SK-N-SH (cell line): Measurements from ENCODE around the gene MON1A.

Source experiments
- CTCF ChIP-seq: fragments of 200-600 bp; sonication (generic); IDR thresholded peaks from 2 replicates; pipeline ENCODE4 v1.6.1; 2017; ENCODE audit warnings: antibody characterized with exemption, mild to moderate bottlenecking, moderate library complexity
- GABPA ChIP-seq: IDR thresholded peaks from 2 replicates; pipeline ENCODE4 v1.4.0; 2012; ENCODE audit warnings: low read depth, mild to moderate bottlenecking
- GATA2 ChIP-seq: sonication (generic); formaldehyde crosslinking; IDR thresholded peaks from 2 replicates; pipeline ENCODE4 v1.5.0; 2020; ENCODE audit warnings: mild to moderate bottlenecking, missing genetic modification reagents
- POLR2AphosphoS5 ChIP-seq: IDR thresholded peaks from 2 replicates; pipeline ENCODE4 v1.6.1; 2012; ENCODE audit warnings: low read depth, low read length
- RCOR1 ChIP-seq: fragments of 150-350 bp; IDR thresholded peaks from 2 replicates; pipeline ENCODE4 v1.6.1; 2017; ENCODE audit warnings: antibody characterized with exemption, low read length
- REST ChIP-seq: IDR thresholded peaks from 2 replicates; pipeline ENCODE4 v1.6.1; 2012; ENCODE audit warnings: mild to moderate bottlenecking, low read depth, low read length, moderate library complexity
- SIN3A ChIP-seq: IDR thresholded peaks from 2 replicates; pipeline ENCODE4 v1.6.1; 2012; ENCODE audit warnings: low read depth, mild to moderate bottlenecking, low read length, moderate library complexity, borderline replicate concordance
- TCF12 ChIP-seq: IDR thresholded peaks from 2 replicates; pipeline ENCODE4 v1.4.0; 2012

GRCh38 chr3:49968346-49968745, 38.7 kb upstream of the MON1A start:
- TF ChIP-seq TCF12 (no peak), CTCF (no peak), SIN3A (no peak), POLR2AphosphoS5 (no peak), REST (no peak), GABPA (no peak), GATA2 (CRISPR knock-in tag) (no peak), RCOR1 (no peak)
